HG03159 (cell line): ENCODE measurements around the gene ERC2.

ENCODE experiments used
- ATAC-seq: cut with Tn5 transposase; IDR thresholded peaks from one replicate; pipeline ENCODE4 v1.9.1; 2021; ENCODE audit warnings: mild to moderate bottlenecking, moderate library complexity; ENCODE audit not compliant: unreplicated experiment

The ERC2 gene

GRCh38 chr3:56260262-56260661, 208.0 kb downstream of the ERC2 start:
- no peak for ATAC-seq

- ATAC-seq: no peak
Measured at GRCh38 chr3:56257826-56258225, 210.4 kb downstream of the ERC2 start.

- no peak for ATAC-seq
Measured at GRCh38 chr3:56254835-56255234, 213.4 kb downstream of the ERC2 start.

GRCh38 chr3:56253941-56254665, 214.2 kb downstream of the ERC2 start:
- no peak for ATAC-seq

GRCh38 chr3:56251343-56251945, 216.8 kb downstream of the ERC2 start:
- peak; percentile 60 for ATAC-seq

- no peak for ATAC-seq
Measured at GRCh38 chr3:56248021-56248420, 220.2 kb downstream of the ERC2 start.

GRCh38 chr3:56238299-56238698, 230.0 kb downstream of the ERC2 start:
- ATAC-seq: no peak

- no peak for ATAC-seq
Measured at GRCh38 chr3:56233742-56234141, 234.5 kb downstream of the ERC2 start.

- no peak for ATAC-seq
Measured at GRCh38 chr3:56229311-56229710, 239.0 kb downstream of the ERC2 start.

GRCh38 chr3:56222866-56223265, 245.4 kb downstream of the ERC2 start:
- ATAC-seq: no peak

- no peak for ATAC-seq
Measured at GRCh38 chr3:56219894-56220805, 248.1 kb downstream of the ERC2 start.

- ATAC-seq: no peak
Measured at GRCh38 chr3:56209982-56210751, 258.1 kb downstream of the ERC2 start.

- ATAC-seq: no peak
Measured at GRCh38 chr3:56207922-56208321, 260.3 kb downstream of the ERC2 start.

GRCh38 chr3:56205406-56205805, 262.9 kb downstream of the ERC2 start:
- no peak for ATAC-seq

GRCh38 chr3:56202997-56203396, 265.3 kb downstream of the ERC2 start:
- ATAC-seq: no peak

- ATAC-seq: no peak
Measured at GRCh38 chr3:56201407-56201806, 266.9 kb downstream of the ERC2 start.

- no peak for ATAC-seq
Measured at GRCh38 chr3:56200251-56200650, 268.0 kb downstream of the ERC2 start.

GRCh38 chr3:56197991-56198390, 270.3 kb downstream of the ERC2 start:
- no peak for ATAC-seq

GRCh38 chr3:56197259-56197965, 270.9 kb downstream of the ERC2 start:
- no peak for ATAC-seq

GRCh38 chr3:56196700-56197099, 271.6 kb downstream of the ERC2 start:
- no peak for ATAC-seq
